Duodenal mucosa (tissue), 2 donors: ENCODE measurements around the gene BBC3.

ENCODE experiments used
- H3K27ac ChIP-seq: one replicate; pipeline ENCODE4 v1.7.0; 2013; ENCODE audit warnings: low read depth, low read length
- H3K27me3 ChIP-seq, 2 donors: one replicate each; pipeline ENCODE4 v1.7.0; 2013; ENCODE audit warnings: low read length in 2 of 2, control low read depth in 1 of 2; ENCODE audit not compliant: insufficient read depth in 2 of 2, control insufficient read depth in 1 of 2
- H3K36me3 ChIP-seq, 2 donors: one replicate each; pipeline ENCODE4 v1.7.0; 2013; ENCODE audit warnings: low read length in 2 of 2, control low read depth in 1 of 2; ENCODE audit not compliant: insufficient read depth in 2 of 2, control insufficient read depth in 1 of 2
- H3K4me1 ChIP-seq, 2 donors: one replicate each; pipeline ENCODE4 v1.7.0; 2013; ENCODE audit warnings: low read length in 2 of 2, control low read depth in 1 of 2; ENCODE audit not compliant: insufficient read depth in 2 of 2, control insufficient read depth in 1 of 2
- H3K4me3 ChIP-seq, 2 donors: one replicate each; pipeline ENCODE4 v1.7.0; 2013; ENCODE audit warnings: low read length in 2 of 2, low read depth in 1 of 2
- H3K9ac ChIP-seq, 2 donors: one replicate each; pipeline ENCODE4 v1.7.0; 2013; ENCODE audit warnings: low read length in 2 of 2, low read depth in 1 of 2
- H3K9me3 ChIP-seq, 2 donors: one replicate each; pipeline ENCODE4 v1.7.0; 2013; ENCODE audit warnings: low read length in 2 of 2, control low read depth in 1 of 2; ENCODE audit not compliant: control insufficient read depth in 1 of 2

Gene BBC3

DNA sequence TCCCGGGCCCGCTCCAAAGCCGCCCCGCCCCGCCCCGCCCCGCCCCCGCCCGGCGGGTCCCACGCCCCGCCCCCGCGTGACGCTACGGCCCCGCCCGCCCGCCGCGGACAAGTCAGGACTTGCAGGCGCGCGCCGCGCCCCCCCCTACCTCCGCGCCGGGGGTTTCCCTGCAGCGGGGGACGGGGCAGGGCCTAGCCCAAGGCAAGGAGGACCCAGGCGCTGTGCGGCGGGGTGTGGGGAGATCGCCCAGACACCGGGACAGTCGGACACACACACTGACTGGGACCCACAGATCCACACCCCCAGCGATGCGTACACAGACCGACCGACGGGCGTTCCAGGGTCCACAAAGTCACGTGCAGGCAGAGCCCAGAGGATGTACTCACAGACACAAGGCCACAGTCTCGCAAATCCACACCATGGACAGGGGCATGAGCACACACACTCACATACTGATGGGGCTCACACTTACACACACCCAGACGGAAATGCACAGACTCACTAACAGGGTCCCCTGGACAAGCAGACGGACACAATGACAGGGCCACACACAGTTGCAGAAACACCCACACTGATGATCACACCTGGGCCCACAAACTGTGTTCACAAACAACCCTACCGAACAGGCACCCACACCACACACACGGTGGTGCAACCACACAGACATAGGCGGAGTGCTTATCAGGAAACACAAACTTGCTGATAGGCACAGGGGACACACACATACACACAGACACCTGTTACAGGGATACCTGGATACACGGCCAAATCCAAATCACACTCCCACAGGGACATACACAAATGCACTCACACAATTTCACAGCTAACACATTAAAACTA, 436 bp upstream of the BBC3 start:
- peak overlapping the region; percentile 74 for H3K27ac ChIP-seq
- peaks cover 8 to 13% of the 10 kb centered on the region in 2 donors for H3K27me3 ChIP-seq
- peak overlapping the region; percentile 78 to 84 for H3K9ac ChIP-seq
- H3K4me3 ChIP-seq = peak overlapping the region; percentile 72 to 79
- no peaks in the 10 kb centered on the region for H3K9me3 ChIP-seq
- no peaks in the 10 kb centered on the region for H3K36me3 ChIP-seq
- H3K4me1 ChIP-seq = peaks cover 30 to 52% of the 10 kb centered on the region in 2 donors

DNA sequence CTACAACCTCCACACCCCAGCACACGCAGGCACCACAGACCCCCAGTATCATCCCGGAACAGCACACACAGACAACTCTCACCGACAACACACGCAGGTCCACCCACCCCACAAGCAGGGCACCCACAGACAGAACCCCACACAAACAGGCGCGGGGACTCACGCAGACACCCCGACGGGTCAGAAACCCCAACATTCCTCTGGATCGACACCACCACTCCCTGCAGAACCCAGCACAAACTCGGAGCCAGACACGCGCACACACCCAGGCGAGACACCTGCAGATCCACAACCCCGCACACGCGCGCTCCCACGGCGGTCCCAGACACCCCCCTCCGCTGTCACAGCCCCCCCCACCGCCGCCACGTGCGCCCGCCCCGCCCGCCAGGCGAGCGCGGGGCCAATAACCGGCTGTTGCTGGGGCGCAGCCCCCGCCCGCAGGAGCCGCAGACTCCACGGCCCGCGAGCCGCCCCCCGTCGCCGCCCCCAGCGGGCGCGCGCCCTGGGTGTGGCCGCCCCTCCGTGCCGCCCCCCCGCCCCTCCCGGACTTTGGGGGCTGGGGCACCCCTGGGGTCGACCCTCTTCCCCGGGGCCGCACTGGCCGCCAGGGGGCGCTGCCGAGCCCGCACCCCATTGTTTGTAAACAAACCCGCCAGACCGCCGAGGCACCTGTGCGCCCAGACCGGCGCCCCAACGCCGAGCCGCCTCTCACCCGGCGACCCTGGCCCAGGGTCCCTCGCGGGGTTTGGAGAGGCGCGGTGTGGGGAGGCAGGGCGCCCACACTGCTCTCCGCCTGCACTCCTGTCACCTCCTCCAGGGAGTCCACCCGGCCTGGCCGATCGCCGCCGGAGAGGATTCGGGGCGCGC, 712 bp downstream of the BBC3 start:
- Histone ChIP-seq H3K9ac (peak overlapping the region; percentile 49 to 71), H3K4me1 (peaks cover 34 to 56% of the 10 kb centered on the region in 2 donors), H3K9me3 (no peaks in the 10 kb centered on the region), H3K27me3 (peaks cover 8 to 13% of the 10 kb centered on the region in 2 donors), H3K36me3 (no peaks in the 10 kb centered on the region), H3K4me3 (peak overlapping the region; percentile 65 to 73), H3K27ac (peak overlapping the region; percentile 53)

DNA sequence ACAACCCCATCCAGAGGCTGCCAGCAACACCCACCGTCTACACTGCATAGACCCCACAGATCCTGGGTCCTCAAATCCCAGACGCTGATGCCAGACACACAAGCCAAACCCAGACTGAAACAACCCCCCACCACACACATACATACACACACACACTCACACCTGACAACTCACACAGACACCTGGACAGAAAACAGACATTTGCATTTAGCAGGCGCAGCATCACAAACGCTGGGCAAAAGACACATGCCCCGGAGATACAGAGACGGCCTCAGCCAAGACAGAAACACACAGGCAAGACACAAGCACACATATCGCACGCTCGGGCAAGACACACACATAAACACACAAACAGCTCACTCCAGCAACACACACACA, 1.3 kb downstream of the BBC3 start:
- H3K27ac ChIP-seq = peak overlapping the region; percentile 43
- peaks cover 34 to 56% of the 10 kb centered on the region in 2 donors for H3K4me1 ChIP-seq
- H3K9ac ChIP-seq = peak overlapping the region; percentile 49 to 71
- no peaks in the 10 kb centered on the region for H3K36me3 ChIP-seq
- H3K9me3 ChIP-seq = no peaks in the 10 kb centered on the region
- H3K27me3 ChIP-seq = peaks cover 8 to 13% of the 10 kb centered on the region in 2 donors
- peak overlapping the region; percentile 63 to 65 for H3K4me3 ChIP-seq

DNA sequence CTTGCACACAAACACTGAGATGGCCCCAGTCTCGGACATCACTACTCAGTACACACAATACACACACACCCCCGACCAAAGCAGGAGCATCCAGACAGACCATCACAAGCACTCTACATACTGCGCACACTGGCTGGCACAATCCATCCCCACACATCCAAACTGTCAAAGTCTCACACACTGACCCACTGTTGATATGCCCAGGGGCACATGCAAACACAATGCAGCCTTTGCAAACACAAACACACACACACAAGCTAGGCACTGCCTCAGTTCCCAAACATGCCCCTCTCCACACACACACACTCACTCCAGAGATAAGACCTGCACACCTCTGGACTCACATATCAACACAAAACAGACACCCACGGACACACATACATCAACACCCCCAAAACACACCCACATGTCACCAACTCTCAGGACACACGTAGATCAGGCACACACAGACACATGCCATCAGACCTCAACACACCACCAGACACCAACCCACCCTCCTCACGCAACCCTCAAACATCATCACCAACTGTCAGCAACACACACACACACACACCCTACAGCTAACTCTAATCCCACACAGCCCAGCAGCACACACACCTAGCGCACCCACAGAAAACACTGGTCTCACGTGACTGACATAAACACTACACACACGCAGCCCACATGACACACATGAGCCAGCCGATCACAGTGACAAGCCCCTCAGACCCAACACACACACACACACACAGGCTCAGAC, 1.9 kb downstream of the BBC3 start:
- H3K27me3 ChIP-seq = peaks cover 8 to 13% of the 10 kb centered on the region in 2 donors
- H3K9me3 ChIP-seq = no peaks in the 10 kb centered on the region
- peak overlapping the region; percentile 63 to 65 for H3K4me3 ChIP-seq
- no peaks in the 10 kb centered on the region for H3K36me3 ChIP-seq
- peaks cover 34 to 56% of the 10 kb centered on the region in 2 donors for H3K4me1 ChIP-seq
- peak overlapping the region; percentile 49 to 71 for H3K9ac ChIP-seq
- H3K27ac ChIP-seq = peak overlapping the region; percentile 43

DNA sequence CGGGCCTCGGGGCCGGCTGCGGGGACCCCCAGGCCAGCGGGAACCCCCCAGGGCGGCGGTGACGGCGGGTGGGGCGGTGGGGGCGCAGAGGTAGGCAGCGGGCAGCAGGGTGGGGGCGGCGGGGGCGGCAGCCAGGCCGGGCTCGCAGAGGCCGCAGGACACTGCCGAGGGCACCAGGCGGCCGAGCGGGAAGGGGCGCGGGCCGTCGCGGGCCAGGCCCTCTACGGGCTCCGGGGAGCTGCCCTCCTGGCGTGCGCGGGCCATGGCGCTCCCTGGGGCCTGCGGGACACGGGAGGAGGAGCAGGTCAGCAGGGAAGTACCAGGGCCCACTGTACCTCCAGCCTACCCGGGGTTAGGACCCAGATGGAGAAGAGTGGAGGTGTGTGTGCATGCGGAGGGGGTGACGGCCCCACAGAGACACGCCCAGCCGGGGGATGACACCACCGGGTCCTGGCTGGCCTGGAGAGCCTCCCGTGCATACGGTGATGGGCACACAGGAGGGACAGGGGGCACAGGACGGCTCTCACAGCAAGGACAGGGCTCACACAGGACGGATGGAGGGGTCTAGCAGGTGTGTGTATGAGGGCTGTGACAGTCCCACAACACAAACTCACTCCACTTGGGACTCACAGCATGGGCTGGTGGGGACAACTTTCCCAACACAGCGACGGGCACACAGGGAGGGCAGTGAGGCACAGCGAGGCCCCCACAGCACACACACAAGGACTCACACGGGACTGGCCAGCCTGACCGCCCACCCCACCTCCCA, 2.6 kb downstream of the BBC3 start:
- peaks cover 34 to 56% of the 10 kb centered on the region in 2 donors for H3K4me1 ChIP-seq
- no peaks in the 10 kb centered on the region for H3K9me3 ChIP-seq
- no peaks in the 10 kb centered on the region for H3K36me3 ChIP-seq
- peak overlapping the region; percentile 63 to 65 for H3K4me3 ChIP-seq
- H3K27me3 ChIP-seq = peaks cover 8 to 13% of the 10 kb centered on the region in 2 donors
- peak overlapping the region; percentile 93 for H3K27ac ChIP-seq
- H3K9ac ChIP-seq = peak overlapping the region; percentile 30 to 36

DNA sequence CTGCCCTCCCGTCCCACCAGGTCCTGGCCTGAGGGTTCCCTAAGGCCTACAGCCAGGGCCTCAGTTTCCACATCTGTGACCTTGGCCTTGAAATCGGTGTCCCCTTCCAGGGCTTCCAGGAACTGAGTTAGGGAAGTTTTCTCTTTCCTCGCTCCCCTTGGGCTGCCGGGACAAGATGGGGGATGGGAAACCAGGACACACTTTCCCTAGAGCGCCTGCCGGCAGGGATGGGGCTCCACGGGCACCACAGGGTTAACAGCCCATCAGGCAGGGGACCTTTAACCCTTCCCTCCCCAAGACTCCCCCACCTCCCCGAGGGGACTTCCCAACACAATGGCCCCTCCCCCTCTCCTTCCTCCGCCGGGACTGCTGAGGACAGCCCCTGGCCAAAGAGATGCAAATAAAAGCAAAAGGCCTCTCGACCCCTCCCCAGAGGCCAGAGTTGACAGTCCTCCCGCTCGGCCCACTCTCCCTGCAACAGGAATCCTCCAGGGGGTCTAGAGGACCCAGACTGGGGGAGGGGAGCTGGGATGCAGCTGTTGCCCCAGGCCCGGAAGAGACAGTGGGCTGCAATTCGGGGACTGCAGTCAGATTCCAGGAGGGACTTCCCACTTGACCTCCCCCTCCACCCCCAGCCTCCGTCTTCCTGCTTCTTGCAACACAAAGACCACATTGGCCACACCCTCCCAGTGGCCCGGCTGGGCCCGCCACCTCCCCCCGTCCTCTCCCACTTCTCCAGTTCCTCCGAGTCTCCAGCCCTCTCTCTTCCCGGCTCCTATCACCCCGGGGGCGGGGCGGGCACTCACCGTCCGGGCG, 3.4 kb downstream of the BBC3 start:
- H3K9ac ChIP-seq = peak overlapping the region; percentile 64 to 70
- peak overlapping the region; percentile 64 to 65 for H3K4me3 ChIP-seq
- no peaks in the 10 kb centered on the region for H3K9me3 ChIP-seq
- no peaks in the 10 kb centered on the region for H3K36me3 ChIP-seq
- peaks cover 34 to 52% of the 10 kb centered on the region in 2 donors for H3K4me1 ChIP-seq
- H3K27me3 ChIP-seq = peaks cover 8 to 13% of the 10 kb centered on the region in 2 donors
- H3K27ac ChIP-seq = peak overlapping the region; percentile 93

DNA sequence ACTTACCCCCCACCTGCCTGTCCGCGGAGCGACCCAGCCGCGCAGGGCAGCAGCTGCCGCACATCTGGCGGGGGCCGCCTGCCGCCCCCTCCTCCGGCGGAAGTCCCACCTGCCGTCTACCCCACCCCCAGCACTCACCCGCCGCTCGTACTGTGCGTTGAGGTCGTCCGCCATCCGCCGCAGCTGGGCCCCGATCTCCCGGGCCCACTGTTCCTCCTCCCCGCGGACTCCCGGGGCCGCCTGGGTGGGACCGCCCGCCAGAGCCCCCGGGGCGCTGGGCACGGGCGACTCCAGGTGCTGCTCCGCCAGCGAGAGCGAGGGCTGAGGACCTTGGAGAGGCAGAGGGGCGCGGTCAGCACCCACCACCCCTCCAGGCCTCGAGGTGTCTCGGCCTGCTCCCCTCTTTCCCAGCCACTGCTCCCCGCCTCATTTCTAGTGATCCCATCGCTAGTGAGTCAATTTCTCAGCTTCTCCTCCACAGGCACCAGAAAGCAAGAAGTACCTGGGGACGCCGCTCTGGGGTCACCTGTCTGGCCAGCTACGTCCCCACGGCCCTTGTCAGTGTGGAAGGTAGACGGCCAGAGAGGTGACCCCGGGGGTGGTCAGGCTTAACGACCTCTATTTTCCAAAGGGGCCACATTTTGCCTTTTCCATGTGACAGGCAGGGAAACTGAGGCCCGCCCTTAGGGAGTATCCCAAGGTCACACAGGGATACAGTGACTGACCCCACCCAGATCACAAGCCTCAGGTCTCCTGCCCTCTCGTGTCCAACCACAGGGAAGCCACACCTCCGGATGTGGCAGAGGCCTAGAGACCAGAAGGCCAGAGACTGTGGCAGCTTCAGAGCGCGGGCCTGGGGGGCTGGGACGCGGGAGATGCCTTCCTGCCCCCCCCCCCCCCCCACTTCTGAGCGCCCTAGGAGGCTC, 4.3 kb downstream of the BBC3 start:
- Histone ChIP-seq H3K27ac (peak overlapping the region; percentile 93), H3K4me3 (peak overlapping the region; percentile 64 to 65), H3K36me3 (peaks cover 5% of the 10 kb centered on the region in 2 donors), H3K9ac (peak overlapping the region; percentile 64 to 70), H3K27me3 (peaks cover 8 to 13% of the 10 kb centered on the region in 2 donors), H3K9me3 (no peaks in the 10 kb centered on the region), H3K4me1 (peaks cover 28 to 44% of the 10 kb centered on the region in 2 donors)

DNA sequence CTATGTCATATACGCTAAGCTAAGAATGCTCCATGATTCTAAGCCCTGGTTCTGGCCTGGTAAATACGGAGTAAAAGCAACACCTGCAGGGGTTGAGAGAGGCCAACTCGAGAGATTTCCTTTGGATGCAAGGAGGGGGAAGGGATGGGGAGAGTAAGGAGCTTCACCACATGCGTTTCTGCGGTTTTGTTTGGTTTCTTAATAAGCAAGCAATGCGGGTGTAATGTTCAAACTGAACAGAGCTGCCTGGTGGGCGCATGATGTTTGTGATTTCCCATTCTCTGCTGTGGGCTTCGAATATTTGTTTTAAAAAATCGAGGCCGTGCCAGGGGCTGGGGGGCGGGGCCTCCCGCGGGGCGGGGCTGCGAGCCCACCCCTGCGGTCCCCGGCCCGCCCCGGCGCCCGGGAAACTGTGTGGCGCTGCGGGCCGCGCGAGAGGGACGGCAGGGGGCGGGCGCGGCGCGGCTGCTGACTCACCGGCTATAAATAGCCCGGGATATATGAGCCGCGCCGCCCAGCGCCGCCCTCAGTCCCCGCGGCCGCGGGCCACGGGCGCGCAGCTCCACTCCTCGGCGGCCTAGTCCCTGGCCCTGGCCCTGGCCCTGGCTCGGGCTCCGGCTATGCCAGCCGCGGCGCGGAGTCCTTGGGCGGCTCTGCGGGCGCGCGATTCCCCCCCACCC, 5.1 kb downstream of the BBC3 start:
- Histone ChIP-seq H3K4me1 (peaks cover 25 to 39% of the 10 kb centered on the region in 2 donors), H3K36me3 (peaks cover 6 to 7% of the 10 kb centered on the region in 2 donors), H3K27ac (peak overlapping the region; percentile 93), H3K4me3 (peak overlapping the region; percentile 64 to 65), H3K9ac (peak overlapping the region; percentile 64 to 70), H3K9me3 (no peaks in the 10 kb centered on the region), H3K27me3 (peaks cover 8 to 13% of the 10 kb centered on the region in 2 donors)
